Measurements from ENCODE around the gene EMB. TPM values are rescaled to one million over a fixed set of nuclear protein-coding genes. Genes with fewer than 3 reads are reported as not detected.
"Not testable (repeated sequence)": the region's sequence is repeated elsewhere in the genome, so short reads cannot be mapped to it uniquely, and the experiment has no call there.

The EMB gene
- total and polyA plus RNA-seq, 2 of the 4 experiments (the other 2 are of a cell fraction) = 1.2 to 1.4 TPM

DNA sequence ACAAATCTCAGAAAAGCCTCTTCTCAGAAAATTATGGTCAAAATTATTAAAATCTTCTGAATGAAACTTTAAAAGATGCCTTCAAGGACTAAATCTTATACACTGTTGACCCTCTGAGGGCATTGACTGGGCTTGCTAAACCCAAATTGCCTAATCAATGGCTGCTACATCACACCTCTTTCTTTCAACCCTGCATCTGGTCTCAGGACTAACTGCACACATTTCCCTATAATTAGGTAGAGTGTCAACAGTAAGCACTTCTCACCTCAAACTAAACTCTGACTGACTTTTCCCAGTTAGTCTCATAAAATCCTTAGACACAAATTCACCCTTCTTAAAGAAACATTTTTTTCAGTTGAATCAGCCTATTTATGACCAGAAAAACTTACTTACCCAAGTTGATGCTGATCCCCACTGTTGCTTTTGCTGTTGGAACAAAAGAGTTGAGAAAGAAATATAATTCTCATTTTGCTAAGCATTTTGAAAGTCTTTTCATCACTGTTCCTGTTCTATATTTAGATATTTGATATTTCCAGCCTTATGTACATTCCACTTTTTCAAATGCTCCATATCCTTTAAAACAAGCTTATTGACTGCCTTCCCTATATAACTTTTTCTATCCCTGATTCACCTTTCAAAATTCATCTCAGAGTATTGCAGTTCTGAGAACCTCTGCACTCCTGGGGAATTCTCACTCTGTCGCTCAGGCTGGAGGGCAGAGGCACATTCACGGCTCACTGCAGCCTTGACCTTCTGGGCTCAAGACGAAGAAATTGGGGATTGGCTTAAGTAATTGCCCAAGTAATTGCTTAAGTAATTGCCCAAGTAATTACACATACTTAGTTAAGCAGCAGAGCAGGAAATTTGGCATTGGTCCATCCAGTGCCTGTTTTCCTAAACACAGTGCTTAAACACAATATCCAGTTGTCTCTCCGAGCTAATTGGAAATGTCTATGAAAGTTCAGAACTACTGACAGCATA is 1.8 kb upstream of the EMB start:
- H3K4me2 ChIP-seq (ENCODE audit: low read depth, low read length); intact Hi-C loops (cut with micrococcal nuclease); DNase-seq; BruUV-seq (replicated peaks); H3K27ac ChIP-seq (ENCODE audit: insufficient read depth, low read length); H3K4ac ChIP-seq (ENCODE audit: low read depth, low read length); H3K56ac ChIP-seq (ENCODE audit: extremely low read depth, insufficient read depth, low read length); H4K20me1 ChIP-seq (ENCODE audit: insufficient read depth, low read length); H2BK120ac ChIP-seq (ENCODE audit: low read depth, low read length); H3K9me1 ChIP-seq (ENCODE audit: insufficient read depth, low read length); H2BK5ac ChIP-seq (ENCODE audit: low read depth, low read length, poor library complexity, severe bottlenecking); H3K14ac ChIP-seq (replicated peaks; ENCODE audit: low read depth, low read length); H3K9me3 ChIP-seq (ENCODE audit: control insufficient read depth, insufficient read depth, low read length); H3K4me1 ChIP-seq (ENCODE audit: control insufficient read depth, insufficient read depth, low read length); H3K4me3 ChIP-seq (ENCODE audit: insufficient read depth, low read depth, low read length); dilution Hi-C loops (cut with HindIII; ENCODE audit: low sequenced_read_pairs, unreplicated experiment); ATAC-seq (ENCODE audit: low read depth); H2AK5ac ChIP-seq (ENCODE audit: low read depth, low read length); H3K27me3 ChIP-seq (ENCODE audit: control insufficient read depth, insufficient read depth, low read length); H4K5ac ChIP-seq (ENCODE audit: low read depth, low read length); H3K23ac ChIP-seq (ENCODE audit: low read depth, low read length); H3K9ac ChIP-seq (ENCODE audit: low read depth, low read length); H2BK15ac ChIP-seq (ENCODE audit: low read depth, low read length); H4K91ac ChIP-seq (ENCODE audit: insufficient read depth, low read depth, low read length); POLR2A ChIA-PET (ENCODE audit: unreplicated experiment); H2BK20ac ChIP-seq (ENCODE audit: low read depth, low read length); H2AK9ac ChIP-seq (replicated peaks; ENCODE audit: low read depth, low read length, poor library complexity); H2AFZ ChIP-seq (replicated peaks; ENCODE audit: low read length, poor library complexity); H3K18ac ChIP-seq (ENCODE audit: low read depth, low read length); in situ Hi-C loops (cut with MboI; ENCODE audit: low sequenced_read_pairs); H3K36me3 ChIP-seq (ENCODE audit: control insufficient read depth, insufficient read depth, low read length); H4K8ac ChIP-seq (ENCODE audit: low read depth in 2 of 2, low read length in 2 of 2); H3K79me1 ChIP-seq (ENCODE audit: low read depth in 1 of 2, low read length in 2 of 2): not testable (repeated sequence)
- CTCF ChIA-PET = interaction anchor here (0.6 kb wide), 1 partner anchor 10 kb away, joined by 4 read pairs; no protein-coding TSS in a partner anchor
- no CpG with 5 or more reads among the region's 4 CpGs for WGBS, 2 experiments (ENCODE audit: extremely low coverage in 2 of 2, insufficient read length in 1 of 2)

Measured in IMR-90 (cell line).